GM18505 (cell line): ENCODE data around the gene PSEN1.

Experiments
- ATAC-seq: cut with Tn5 transposase; IDR thresholded peaks from one replicate; pipeline ENCODE4 v1.9.1; 2021; ENCODE audit not compliant: unreplicated experiment
- POLR2A ChIP-seq: IDR thresholded peaks from 4 replicates; pipeline ENCODE4 v1.6.1; 2011; ENCODE audit warnings: borderline replicate concordance; ENCODE audit not compliant: insufficient read depth, insufficient read length; ENCODE audit errors: extremely low read depth

PSEN1 gene

GRCh38 chr14:73251516-73252215, 115.4 kb downstream of the PSEN1 start:
- TF ChIP-seq POLR2A: no peak
- ATAC-seq: no peak

- ATAC-seq: no peak
- TF ChIP-seq POLR2A: no peak
Observed at GRCh38 chr14:73252491-73253322, 116.4 kb downstream of the PSEN1 start.

GRCh38 chr14:73253323-73253610, 117.0 kb downstream of the PSEN1 start:
- TF ChIP-seq POLR2A: no peak
- no peak for ATAC-seq

GRCh38 chr14:73253721-73254120, 117.4 kb downstream of the PSEN1 start:
- no peak for ATAC-seq
- no peak for TF ChIP-seq POLR2A

- TF ChIP-seq POLR2A: no peak
- no peak for ATAC-seq
Observed at GRCh38 chr14:73254247-73255004, 118.1 kb downstream of the PSEN1 start.

- ATAC-seq: no peak
- TF ChIP-seq POLR2A: no peak
Observed at GRCh38 chr14:73255005-73255400, 118.7 kb downstream of the PSEN1 start.

GRCh38 chr14:73255693-73256225, 119.5 kb downstream of the PSEN1 start:
- no peak for ATAC-seq
- TF ChIP-seq POLR2A: no peak

GRCh38 chr14:73258076-73258475, 121.8 kb downstream of the PSEN1 start:
- no peak for TF ChIP-seq POLR2A
- no peak for ATAC-seq

GRCh38 chr14:73258845-73259611, 122.7 kb downstream of the PSEN1 start:
- no peak for TF ChIP-seq POLR2A
- no peak for ATAC-seq

GRCh38 chr14:73259837-73260236, 123.5 kb downstream of the PSEN1 start:
- ATAC-seq: no peak
- no peak for TF ChIP-seq POLR2A

GRCh38 chr14:73260574-73260973, 124.3 kb downstream of the PSEN1 start:
- no peak for ATAC-seq
- no peak for TF ChIP-seq POLR2A

- TF ChIP-seq POLR2A: no peak
Observed at GRCh38 chr14:73261075-73261474, 124.8 kb downstream of the PSEN1 start.

GRCh38 chr14:73261520-73262426, 125.5 kb downstream of the PSEN1 start:
- ATAC-seq: no peak
- TF ChIP-seq POLR2A: no peak

More at GRCh38 chr14:73261075-73261474, 124.8 kb downstream of the PSEN1 start:
- ATAC-seq: no peak
